Epithelial cell of esophagus (primary cell): ENCODE measurements around the gene RYR1.
A peak's percentile ranks its signal among the peaks of the same experiment; 100 is the strongest.
"Not testable (repeated sequence)": the region's sequence is repeated elsewhere in the genome, so short reads cannot be mapped to it uniquely, and the experiment has no call there.

Experiments used
- DNase-seq: peaks from one replicate; pipeline ENCODE4 v3.0.0; 2010; ENCODE audit warnings: low read depth
- H3K4me3 ChIP-seq: 2 replicates; pipeline ENCODE4 v1.5.1; 2011; ENCODE audit warnings: mild to moderate bottlenecking, low read length, control low read depth
- CTCF ChIP-seq: IDR thresholded peaks from 2 replicates; pipeline ENCODE4 v1.5.1; 2011; ENCODE audit warnings: low read depth, mild to moderate bottlenecking, low read length, control low read depth, inconsistent platforms; ENCODE audit not compliant: insufficient read depth; ENCODE audit errors: missing control alignments

Gene RYR1

GRCh38 chr19:38587562-38587961 is 154.1 kb downstream of the RYR1 start:
- no peak overlapping the region for H3K4me3 ChIP-seq

GRCh38 chr19:38588041-38588440 is 154.6 kb downstream of the RYR1 start:
- no peak for DNase-seq
- no peak for TF ChIP-seq CTCF
- H3K4me3 ChIP-seq: no peak overlapping the region

More at GRCh38 chr19:38587562-38587961, 154.1 kb downstream of the RYR1 start:
- no peak for TF ChIP-seq CTCF
- DNase-seq: no peak

DNA sequence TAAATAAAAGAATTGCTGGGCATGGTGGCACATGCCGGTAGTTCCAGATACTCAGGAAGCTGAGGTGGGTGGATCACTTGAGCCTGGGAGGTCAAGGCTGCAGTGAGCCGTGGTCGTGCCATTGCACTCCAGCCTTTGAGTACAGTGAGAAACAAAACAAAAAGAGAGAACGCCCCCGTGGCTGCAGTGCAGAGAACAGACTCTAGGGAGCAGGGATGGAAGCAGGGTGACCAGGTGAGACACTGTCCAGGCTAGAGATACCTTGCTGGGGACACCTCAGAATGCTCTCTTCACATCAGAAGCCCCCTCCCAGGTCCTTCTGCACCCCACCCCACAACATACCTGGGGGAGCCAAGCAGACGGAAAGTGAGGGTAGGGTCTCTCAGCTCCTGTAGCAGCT is 159.4 kb downstream of the RYR1 start:
- TF ChIP-seq CTCF: no peak
- H3K4me3 ChIP-seq: no peak overlapping the region
- DNase-seq: no peak

- no peak overlapping the region for H3K4me3 ChIP-seq
- no peak for TF ChIP-seq CTCF
- DNase-seq: peak; percentile 48
Measured at GRCh38 chr19:38596057-38596981, 162.8 kb downstream of the RYR1 start.

DNA sequence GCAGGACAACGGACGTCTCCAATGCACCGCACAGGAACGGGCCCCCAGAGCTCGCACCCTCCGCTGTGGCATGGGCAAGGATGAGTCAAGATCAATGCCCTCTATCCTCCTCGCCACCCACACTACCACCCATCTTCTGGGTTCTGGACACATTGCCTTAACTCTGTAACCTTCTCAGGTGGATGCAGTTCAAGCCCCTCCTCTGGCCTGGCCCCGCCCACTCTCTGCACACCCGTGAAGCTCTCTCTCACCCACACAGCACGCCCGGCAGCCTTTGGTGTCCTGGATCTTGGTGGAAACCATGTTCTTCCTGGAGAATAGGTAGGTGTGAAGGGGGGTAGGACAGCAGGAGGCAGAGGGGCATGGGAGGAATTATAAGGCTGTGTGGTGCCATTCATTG is 163.6 kb downstream of the RYR1 start:
- no peak for DNase-seq
- no peak overlapping the region for H3K4me3 ChIP-seq
- no peak for TF ChIP-seq CTCF

DNA sequence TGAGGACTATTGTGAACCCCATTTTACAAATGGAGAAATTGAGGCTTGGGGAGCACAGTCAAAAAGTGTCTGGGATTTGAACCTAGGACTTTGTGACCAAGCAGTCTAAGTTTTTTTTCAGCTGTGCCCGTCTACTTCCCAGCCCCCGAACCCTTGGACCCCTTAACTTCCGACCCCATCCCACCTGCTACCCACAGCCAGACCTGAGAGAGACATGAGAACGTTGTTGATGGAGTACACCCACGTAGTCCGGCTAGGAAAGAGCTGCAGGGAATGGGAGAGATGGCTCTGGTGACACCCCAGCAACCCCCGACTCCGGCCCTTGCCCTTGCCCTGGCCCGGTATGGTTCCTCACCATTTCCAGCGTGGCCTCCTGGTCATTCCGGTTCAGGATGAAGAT is 166.2 kb downstream of the RYR1 start:
- no peak for TF ChIP-seq CTCF
- H3K4me3 ChIP-seq: no peak overlapping the region
- DNase-seq: no peak

GRCh38 chr19:38602856-38603255 is 169.4 kb downstream of the RYR1 start:
- not testable (repeated sequence) for H3K4me3 ChIP-seq, DNase-seq
